GM12865 (cell line): ENCODE data around the gene HMX1.

ENCODE experiments used
- DNase-seq: peaks from one replicate; pipeline ENCODE4 v3.0.0; 2010; ENCODE audit warnings: low read depth
- H3K4me3 ChIP-seq: 2 replicates; pipeline ENCODE4 v1.5.1; 2011; ENCODE audit warnings: mild to moderate bottlenecking, low read depth, low read length, control low read depth
- CTCF ChIP-seq: IDR thresholded peaks from 2 replicates; pipeline ENCODE4 v1.5.1; 2011; ENCODE audit warnings: low read length, control low read depth, low read depth, inconsistent platforms; ENCODE audit not compliant: insufficient read depth; ENCODE audit errors: missing control alignments

HMX1 gene

GRCh38 chr4:8868321-8869001, 3.2 kb downstream of the HMX1 start:
- no peak overlapping the region for H3K4me3 ChIP-seq

GRCh38 chr4:8867624-8868320, 3.9 kb downstream of the HMX1 start:
- no peak overlapping the region for H3K4me3 ChIP-seq
- TF ChIP-seq CTCF: no peak
- DNase-seq: no peak

More at GRCh38 chr4:8868321-8869001, 3.2 kb downstream of the HMX1 start:
- TF ChIP-seq CTCF: no peak
- no peak for DNase-seq

GRCh38 chr4:8866828-8867623, 4.6 kb downstream of the HMX1 start:
- H3K4me3 ChIP-seq: no peak overlapping the region
- TF ChIP-seq CTCF: no peak
- no peak for DNase-seq

GRCh38 chr4:8866421-8866820, 5.2 kb downstream of the HMX1 start:
- no peak for DNase-seq
- no peak overlapping the region for H3K4me3 ChIP-seq
- no peak for TF ChIP-seq CTCF

- no peak for TF ChIP-seq CTCF
- no peak for DNase-seq
- H3K4me3 ChIP-seq: no peak overlapping the region
Observed at GRCh38 chr4:8865681-8866310, 5.8 kb downstream of the HMX1 start.

GRCh38 chr4:8864912-8865680, 6.5 kb downstream of the HMX1 start:
- H3K4me3 ChIP-seq: no peak overlapping the region
- DNase-seq: no peak
- no peak for TF ChIP-seq CTCF
